NCI-H524 (cell line): ENCODE data around the gene NDUFB11.

Experiments used
- DNase-seq, 2 experiments: peaks; one replicate each; lab custom pipeline; 2025; lab: John Stamatoyannopoulos, UW

NDUFB11 gene

DNA sequence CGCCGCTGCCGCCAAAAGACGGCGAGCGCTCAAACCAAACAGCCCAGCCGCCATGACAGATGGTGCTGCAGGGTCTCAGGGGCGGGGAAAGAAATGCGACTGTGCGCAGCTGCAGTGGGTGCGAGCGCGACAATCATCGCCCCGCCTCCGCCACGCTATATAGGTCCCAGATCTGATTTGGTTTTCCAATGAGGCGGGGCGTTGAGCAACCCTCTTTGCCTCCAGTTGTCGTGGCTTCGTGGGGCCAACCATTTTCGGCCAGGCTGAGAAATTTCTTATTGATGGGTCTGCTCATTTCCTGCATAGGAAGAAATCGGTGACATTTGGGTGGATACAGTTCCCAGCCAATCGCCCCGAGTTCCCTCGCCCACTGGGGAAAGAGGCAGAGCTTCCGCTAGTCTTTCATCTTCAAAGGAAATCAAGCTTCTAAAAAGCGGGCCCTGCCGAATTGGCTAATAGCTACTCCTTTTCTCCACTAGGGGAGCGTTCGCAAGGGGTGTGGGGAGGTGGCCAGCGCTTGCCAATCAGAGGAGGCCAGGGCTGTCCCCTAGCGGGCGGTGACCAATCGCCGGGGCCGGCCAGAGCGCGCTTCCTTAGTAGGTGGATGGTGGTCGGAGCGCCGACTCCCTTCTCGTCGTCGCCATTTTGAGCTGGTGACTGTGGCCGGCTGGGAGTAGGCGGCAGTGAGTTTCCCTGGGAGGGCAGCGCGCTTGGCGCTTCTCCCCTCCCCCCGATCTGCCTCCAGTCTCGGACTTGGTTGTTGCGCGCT is at the start of gene NDUFB11, which contains the start of gene RBM10:
TSS of gene NDUFB11 (minus strand) at position 77 of the 769 bp plus-strand sequence. CDS start at position 54, 23 bp downstream.
TSS of gene RBM10 (plus strand) at position 596 of the 769 bp plus-strand sequence. CDS start 2,261 bp downstream, outside the sequence.
- DNase-seq: peak; percentile 96

DNA sequence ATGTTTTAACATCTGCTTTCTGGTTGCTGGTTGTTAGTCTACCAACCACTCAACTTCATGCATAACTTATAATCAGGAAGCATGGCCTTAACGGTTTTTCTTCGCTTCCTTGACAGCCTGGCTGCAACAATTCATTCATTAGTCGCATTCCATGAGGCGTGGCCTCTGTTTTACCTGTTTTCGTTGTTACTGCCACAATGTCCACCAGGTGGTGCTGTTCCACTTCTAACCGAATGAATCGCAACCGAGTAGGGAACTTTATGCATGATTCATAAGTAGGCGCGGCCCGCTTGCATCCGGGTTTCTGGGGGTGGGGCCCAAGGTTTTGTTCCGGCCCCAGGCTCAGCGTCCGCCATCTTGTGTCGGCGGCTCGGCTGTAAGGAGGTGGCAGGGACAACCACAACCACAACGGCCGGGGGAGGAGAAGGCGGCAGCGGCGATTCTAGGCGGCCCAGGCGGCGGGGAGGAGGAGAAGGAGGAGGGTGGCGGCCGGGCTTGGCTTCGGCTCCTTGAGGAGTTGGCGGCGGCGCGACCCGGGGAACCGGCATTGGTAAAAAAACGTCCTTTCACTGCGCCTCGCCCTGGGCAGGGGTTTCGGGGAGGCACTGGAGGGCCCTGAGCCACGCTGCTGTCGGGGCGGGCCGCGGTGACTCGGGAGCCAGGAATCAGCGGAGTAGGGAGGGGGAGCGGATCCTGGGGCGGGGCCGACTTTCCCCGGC is 49.1 kb upstream of the NDUFB11 start, which contains the start of gene UBA1:
TSS of gene UBA1 (plus strand) at position 355 of the 719 bp plus-strand sequence. CDS start 4,974 bp downstream, outside the sequence.
- peak; percentile 95 to 98 for DNase-seq

DNA sequence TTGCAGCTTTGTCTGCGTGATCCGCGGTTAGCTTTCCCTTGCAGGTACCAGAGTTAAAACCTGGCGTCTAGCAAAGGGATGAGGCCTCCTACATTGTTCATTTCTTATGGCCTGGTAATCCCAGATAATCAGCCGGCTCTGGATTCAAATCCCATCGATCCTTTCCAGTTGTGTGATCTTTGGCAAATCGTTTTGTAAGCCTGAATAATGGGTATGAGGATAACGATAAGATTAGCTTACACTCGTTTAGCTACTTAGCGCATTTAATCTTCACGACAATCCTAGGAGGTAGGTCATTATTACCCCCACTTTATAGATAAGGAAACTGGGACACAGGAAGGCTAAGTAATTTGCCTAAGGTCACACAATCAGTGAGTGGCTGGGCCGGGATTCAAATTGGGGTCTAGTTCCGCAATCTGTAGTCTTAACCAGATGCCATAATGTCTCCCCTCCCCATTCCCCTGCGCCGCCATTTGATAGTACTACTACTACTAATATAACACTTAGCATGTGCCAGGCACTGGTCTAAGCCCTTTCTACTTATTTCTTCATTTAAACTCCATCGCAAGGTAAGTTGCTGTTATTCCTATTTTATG is 47.4 kb upstream of the NDUFB11 start:
- DNase-seq: peak in 1 of 2 experiments; percentile 20

DNA sequence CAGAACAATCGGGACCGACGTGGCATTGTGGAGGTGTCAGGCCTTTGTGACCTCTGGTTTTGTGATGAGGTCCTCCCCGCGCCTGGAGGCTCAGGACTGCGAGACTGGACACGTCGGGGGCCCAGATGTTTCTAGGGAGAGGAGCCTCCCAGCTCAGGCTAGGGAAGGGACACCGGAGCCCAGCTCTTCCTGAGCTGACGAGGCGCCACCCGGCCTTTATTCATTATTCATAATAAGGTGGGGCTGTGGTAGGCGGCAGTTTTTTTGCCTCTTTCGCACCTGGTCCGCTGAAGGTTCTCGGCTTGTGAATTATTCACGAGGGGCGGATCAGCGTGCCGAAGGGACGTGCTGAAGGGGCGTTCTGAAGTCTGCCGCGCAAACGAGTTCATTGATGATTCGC is 46.8 kb upstream of the NDUFB11 start:
- peak in 1 of 2 experiments; percentile 53 for DNase-seq

DNA sequence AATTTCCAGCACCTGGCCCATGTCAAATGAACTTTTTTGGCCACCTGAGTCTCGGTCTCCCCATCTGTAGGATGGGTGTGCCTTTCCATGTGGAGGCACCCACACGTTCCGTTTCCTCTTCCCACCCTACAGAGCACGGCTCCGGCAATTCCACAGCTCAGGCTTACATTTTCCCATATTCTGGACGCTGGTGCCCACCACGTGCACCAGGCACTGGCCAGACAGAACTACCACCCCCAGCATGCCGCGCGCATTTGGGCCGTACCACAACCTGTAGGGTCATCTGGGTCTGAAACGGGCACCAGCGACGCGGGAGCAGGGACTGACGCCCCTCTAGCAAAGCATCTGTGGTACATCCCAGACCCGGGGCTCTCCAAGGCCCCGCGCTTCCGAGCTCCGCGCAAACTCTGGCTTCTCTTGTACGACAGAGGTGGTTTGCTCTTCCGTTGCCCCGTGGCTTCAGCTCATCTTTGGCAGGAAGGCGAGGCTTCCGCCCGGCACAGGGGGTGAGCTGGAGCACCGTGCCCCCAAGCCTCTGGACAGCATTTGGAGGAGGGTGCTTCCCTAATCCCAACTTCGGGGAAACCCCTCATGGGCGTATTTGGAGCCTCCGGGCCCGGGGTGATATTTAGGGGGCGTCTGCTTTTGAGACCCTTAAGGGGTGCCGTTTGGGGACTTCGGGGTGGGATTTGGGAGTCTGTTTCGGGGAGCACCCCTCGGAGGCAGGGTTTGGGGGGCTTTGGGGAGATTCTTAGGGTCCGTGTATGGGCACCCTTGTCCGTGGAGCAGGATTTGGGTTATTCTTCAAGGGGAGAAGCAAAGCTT is 46.2 kb upstream of the NDUFB11 start:
- DNase-seq: peak; percentile 94 to 97

DNA sequence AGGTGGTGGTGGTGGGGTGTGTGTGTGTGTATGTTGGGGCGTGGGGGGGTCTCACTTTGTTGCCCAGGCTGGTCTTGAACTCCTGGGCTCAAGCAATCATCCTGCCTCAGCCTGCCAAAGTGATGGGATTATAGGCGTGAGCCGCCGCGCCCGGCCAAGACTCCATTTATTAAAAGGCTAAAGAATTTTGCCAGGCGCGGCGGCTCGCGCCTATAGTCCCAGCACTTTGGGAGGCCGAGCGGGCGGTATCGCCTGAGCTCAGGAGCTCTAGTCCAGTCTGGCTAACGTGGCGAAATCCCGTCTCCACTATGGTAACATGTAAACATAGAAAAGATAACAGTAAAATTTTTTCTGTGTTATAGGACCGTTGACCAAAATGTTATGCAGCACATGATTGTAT is 45.4 kb upstream of the NDUFB11 start:
- DNase-seq: no peak

DNA sequence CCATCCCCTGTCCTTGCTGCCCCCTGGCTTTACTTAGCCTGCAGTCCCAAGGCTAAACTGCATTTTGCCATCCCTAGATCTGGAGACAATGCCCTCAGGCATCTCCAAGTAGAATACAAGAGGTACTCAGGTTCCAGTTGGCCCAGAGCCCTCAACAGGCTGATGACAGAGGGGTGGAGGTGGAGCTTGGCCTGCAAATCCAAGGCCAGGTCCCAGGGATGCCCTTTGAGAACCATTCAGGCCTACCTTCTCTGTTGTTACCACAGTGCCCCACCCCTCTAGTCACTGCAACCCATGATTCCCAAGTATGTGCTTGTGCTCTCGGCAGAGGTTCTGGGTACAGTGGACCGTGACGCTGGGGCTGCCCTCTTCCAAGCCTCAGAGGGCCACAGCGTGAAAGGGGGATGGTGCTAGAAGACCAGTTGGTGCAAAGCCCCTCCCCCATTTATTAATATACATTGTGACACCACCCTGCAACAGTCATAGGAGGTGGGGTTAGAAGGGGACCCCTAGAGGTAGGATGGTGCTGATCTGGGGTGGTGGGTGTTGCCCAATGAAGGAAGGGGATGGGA is 42.7 kb upstream of the NDUFB11 start:
- DNase-seq: no peak

DNA sequence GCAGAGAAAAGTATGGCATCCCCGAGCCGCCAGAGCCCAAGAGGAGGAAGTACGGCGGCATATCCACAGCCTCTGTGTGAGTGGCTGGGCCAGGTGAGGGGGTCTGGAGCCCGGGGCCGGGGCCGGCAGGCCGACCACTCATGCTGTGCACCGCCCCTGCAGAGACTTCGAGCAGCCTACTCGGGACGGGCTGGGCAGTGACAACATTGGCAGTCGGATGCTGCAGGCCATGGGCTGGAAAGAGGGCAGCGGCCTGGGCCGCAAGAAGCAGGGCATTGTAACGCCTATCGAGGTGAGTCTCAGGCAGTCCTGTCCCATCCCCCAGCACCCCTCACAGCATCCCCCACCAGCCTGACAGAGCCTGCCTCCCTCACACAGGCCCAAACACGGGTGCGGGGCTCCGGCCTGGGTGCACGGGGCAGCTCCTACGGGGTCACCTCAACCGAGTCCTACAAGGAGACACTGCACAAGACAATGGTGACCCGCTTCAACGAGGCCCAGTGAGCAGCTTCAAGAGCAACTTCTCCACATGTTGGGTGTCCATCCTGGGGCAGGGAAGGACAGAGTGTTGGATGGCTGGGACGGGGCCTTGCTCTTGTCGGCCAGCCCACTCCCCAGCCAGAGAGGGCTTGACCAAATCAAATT is 41.7 kb upstream of the NDUFB11 start:
- DNase-seq: no peak

DNA sequence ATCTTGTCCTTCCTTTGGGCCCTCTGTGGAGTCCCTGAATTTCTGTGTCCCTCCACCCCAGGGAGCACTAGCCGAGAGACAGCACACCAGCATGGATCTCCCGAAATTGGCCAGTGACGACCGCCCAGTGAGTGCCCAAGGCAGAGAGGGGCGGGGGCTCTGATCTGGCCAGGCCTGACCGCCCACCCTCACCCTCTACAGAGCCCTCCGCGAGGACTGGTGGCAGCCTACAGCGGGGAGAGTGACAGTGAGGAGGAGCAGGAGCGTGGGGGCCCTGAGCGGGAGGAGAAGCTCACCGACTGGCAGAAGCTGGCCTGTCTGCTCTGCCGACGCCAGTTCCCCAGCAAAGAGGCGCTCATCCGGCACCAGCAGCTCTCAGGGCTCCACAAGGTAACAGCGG is 40.7 kb upstream of the NDUFB11 start:
- no peak for DNase-seq

DNA sequence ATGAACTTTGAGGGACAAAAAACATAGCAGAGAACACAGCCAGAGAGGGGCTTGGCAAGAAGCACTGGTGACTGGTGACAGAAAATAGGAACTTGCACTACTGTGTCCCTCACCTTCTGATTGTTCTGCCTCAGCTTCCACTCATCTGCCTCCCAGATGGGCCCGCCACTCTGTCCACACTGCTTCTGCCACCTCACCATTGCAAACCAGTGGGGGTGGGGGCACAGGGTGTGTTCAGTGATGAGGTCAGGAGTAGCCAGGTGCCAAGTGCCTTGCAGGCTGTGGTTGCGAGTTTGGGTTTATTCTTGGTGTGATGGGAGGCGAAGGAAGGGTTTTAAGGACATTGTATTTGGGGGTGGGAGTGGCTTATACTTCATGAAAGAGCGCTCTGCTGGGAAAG is 40.0 kb upstream of the NDUFB11 start:
- no peak for DNase-seq

DNA sequence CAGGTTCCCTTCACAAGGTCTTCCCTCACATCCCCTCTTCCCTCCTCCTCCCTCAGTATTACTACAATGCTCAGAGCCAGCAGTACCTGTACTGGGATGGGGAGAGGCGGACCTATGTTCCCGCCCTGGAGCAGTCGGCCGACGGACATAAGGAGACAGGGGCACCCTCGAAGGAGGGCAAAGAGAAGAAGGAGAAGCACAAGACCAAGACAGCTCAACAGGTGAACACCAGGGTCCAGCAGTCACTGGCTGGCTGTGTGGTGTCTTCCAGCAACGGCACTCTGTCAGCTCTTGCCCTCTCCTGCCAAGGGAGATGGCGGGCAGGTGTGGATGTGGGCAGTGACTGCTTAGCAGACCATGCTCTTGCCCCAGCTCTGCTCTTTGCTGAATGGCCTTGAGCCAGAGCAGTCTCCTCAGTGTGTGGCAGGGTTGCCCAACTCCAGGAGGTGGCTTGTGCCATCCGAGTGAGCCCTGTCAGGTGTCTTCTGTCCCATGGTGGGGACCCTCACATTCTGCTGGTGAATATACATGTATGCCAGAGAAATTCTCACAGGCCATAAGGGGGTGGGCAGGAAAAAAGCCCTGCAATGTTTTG is 37.7 kb upstream of the NDUFB11 start:
- no peak for DNase-seq

DNA sequence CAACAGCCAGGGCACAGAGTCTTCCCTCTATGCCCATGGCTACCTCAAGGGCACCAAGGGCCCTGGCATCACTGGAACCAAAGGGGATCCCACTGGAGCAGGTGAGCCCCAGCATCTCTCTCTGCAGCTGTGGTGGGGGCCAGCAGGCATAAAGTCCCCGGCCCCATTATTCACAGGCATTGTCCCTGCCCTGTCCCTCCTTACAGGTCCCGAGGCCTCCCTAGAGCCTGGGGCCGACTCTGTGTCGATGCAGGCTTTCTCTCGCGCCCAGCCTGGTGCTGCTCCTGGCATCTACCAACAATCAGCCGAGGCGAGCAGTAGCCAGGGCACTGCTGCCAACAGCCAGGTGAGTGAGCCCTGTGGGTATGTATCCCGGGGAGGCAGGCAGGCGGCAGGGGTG is 36.8 kb upstream of the NDUFB11 start:
- no peak for DNase-seq

DNA sequence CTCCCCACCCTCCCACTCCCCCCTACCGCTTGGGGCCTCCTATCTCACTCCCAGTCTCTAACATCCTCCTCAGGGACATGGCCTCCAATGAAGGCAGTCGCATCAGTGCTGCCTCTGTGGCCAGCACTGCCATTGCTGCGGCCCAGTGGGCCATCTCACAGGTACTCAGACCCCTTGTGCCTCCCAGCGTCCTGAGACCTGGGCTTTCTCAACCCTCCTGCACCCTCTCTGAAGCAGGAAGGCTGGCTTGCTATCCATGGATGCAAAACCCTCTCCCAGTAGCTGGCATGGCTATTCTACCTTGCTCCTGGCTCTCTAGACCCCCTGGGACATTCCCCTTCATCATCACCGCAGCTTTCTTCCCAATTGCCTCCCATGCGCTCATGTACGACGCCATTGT is 35.8 kb upstream of the NDUFB11 start:
- no peak for DNase-seq

DNA sequence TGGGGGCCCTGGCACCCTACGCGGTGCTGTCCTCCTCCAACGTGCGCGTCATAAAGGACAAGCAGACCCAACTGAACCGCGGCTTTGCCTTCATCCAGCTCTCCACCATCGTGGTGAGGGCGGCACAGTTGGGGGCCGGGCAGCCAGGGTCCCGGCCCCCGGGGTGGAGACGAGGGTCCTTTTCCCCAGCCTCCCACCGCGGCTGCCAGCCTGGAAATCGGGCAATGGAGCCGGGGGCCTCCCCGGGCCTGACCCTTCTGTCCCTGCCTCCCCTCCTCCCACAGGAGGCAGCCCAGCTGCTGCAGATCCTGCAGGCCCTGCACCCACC is 35.4 kb upstream of the NDUFB11 start:
- DNase-seq: no peak

DNA sequence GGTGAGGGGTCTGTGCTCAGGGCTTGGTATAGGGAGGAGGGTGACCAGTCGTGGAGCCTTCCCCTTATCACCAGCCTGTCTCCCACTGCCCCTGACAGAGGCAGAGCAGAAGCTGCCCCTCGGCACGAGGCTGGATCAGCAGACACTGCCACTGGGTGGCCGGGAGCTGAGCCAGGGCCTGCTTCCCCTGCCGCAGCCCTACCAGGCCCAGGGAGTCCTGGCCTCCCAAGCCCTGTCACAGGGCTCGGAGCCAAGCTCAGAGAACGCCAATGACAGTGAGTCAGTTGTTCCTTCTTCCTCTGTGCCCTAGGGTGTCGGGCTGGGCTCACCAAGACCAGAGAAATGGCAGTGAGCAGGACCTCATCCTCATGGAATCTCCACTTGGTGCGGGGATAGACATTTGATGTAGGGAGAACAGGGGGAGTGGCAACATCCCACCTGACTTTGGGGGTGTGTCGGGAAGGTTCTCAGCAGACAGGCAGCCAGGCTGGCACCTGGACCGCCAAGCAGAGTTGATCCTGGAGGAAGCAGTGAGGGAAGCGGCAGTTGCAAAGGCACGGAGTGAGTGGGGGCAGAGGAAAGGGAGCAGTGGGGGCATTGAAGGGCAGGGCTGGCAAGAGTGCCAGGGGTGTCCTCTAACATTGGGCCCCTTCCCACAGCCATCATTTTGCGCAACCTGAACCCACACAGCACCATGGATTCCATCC is 34.9 kb upstream of the NDUFB11 start:
- DNase-seq: no peak

DNA sequence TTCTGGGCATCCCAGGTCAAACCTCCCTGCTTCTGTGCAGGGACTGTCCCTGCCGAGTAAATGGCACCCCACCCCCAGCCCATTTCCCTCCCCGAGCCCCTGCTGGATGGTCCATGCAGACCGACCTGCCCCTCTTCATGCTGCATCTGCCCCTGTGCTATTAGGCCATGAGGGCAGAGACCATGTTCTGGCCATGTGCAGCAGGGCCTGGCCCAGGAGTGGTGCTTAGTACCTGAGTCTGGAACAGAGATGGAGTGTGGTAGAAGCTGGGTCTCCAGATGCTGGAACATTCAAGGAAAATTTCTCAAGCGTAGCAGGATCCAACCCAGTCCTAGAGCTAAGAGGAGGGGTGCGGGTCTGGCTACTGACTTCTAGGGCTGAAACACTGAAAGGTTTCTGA is 33.8 kb upstream of the NDUFB11 start:
- DNase-seq: no peak

DNA sequence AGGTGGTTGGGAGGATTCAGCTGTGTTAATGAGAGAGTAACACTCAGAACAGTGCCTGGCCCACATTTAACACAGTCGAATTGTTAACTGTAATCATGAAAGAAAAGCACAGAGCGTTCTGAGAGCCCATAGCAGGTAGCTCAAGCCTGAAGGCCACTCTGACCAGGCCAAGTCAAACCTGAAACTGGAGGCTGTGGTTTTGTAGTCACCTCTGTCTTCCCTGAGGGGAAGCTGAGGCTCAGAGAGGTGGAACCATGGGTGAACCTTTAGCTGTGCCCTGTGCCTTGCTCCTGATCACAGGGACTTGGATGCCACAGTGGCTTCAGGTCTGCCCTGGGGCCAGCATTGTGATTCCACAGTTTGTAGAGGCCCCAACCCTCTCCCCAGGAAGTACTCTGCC is 32.6 kb upstream of the NDUFB11 start:
- DNase-seq: no peak

DNA sequence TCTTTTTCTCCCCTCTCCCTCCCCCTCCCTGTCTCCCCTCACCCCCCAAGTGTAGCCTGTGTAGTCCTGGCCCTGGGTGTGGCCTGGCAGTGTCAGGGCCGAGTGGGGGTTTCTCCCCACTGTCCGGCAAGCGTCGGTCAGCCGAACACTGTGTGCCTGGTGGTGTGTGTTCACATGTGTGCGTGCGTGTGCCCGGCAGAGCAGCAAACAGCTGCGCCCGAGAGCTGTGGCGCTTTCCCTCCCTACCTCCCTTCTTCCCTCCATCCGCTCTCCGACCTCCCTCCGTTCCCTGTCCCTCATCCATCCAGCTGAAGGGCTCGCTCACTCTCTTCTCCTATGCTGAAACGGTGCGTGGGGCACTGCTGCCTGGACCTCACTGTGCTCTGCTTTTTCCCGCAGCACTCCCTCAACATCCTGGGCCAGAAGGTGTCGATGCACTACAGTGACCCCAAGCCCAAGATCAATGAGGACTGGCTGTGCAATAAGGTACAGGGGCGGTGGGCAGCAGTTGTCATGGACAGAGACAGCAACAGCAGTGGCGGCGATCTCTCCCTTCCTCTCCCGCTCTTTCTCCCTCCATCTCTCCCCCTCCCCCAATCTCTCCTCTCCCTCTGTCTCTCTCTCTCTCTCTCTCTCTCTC is 31.7 kb upstream of the NDUFB11 start:
- no peak for DNase-seq

DNA sequence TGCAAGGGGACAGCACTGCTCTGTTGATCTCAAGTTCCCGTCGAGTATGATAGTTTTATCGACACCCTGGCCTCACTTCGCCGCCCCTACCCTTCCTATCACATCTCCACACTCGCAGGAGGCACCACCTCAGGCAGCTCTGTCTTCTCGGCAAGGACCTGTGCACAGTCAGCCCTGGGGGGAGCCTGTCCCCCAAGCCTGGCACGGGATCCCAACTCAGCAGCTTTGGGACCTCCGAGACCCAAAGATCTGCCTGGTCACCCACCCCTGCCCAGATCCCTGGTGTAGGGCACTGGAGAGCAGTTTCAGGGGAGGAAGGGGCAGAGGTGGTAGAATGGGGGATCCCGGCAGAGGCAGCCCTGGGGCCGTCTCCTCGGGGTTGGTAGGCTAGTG is 31.1 kb upstream of the NDUFB11 start:
- no peak for DNase-seq
